ENCODE measurements around the gene NME7.
A peak's percentile ranks its signal among the peaks of the same experiment; 100 is the strongest.

Gene NME7

GRCh38 chr1:169316556-169316955, 51.0 kb downstream of the NME7 start:
- no peaks in the 10 kb centered on the region for H3K9me3 Mint-ChIP-seq
- TF ChIP-seq, protein P1, sequence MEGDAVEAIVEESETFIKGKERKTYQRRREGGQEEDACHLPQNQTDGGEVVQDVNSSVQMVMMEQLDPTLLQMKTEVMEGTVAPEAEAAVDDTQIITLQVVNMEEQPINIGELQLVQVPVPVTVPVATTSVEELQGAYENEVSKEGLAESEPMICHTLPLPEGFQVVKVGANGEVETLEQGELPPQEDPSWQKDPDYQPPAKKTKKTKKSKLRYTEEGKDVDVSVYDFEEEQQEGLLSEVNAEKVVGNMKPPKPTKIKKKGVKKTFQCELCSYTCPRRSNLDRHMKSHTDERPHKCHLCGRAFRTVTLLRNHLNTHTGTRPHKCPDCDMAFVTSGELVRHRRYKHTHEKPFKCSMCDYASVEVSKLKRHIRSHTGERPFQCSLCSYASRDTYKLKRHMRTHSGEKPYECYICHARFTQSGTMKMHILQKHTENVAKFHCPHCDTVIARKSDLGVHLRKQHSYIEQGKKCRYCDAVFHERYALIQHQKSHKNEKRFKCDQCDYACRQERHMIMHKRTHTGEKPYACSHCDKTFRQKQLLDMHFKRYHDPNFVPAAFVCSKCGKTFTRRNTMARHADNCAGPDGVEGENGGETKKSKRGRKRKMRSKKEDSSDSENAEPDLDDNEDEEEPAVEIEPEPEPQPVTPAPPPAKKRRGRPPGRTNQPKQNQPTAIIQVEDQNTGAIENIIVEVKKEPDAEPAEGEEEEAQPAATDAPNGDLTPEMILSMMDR (IDR thresholded peaks at IDR 0.05; ENCODE audit: unreplicated experiment in 3 of 3): no peak
- no peaks in the 10 kb centered on the region for H3K4me1 Mint-ChIP-seq
- H3K27me3 Mint-ChIP-seq (ENCODE audit: low read depth): no peaks in the 10 kb centered on the region
- H3K4me3 Mint-ChIP-seq: no peak overlapping the region
- no peak overlapping the region for H3K27ac Mint-ChIP-seq
- peaks cover 4% of the 10 kb centered on the region for H3K36me3 Mint-ChIP-seq (ENCODE audit: low read depth)

DNA sequence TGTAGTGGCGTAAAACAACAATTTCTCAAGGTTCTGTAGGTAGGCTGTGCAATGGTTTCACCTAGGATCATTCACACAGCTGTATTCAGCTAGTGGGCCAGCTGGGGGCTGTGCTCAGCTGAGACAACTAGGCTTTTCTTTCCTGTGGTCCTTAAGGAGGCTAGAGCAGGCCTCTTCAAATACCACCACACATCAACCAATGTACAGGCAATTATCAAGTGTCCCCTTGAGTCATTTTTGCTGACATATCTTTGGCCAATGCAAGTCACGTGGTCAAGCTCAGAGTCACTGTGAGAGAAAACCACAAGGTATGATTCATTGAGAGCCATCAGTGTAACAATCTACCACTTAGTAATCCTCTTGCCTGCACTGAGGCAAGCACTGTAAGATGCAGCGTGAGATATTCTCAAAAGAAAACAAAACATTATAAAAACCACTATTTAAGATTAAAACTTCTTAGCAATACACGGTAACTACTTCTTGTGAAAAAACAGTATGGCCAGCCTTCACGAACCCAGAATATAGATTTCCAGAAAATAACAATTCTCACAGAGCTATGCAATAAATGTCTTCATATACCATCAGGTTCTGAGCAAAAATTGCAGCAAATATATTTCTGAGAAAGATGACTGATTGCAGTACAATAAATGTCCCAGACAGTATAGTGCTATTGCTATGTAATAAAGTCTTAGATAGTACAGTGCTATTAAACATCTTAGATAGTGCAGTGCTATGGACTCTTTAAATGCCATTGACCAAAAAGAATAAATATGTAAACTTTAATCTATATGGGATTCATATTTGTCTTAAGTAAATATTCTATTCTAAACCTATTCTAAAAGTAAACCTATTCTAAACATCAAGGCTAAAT, 55.3 kb downstream of the NME7 start:
- H3K4me1 Mint-ChIP-seq: peaks cover 1% of the 10 kb centered on the region
- H3K27ac Mint-ChIP-seq: no peak overlapping the region
- peaks cover 23% of the 10 kb centered on the region for H3K36me3 Mint-ChIP-seq (ENCODE audit: low read depth)
- H3K9me3 Mint-ChIP-seq: no peaks in the 10 kb centered on the region
- TF ChIP-seq, protein P1 (IDR thresholded peaks at IDR 0.05; ENCODE audit: unreplicated experiment in 3 of 3): no peak
- no peaks in the 10 kb centered on the region for H3K27me3 Mint-ChIP-seq (ENCODE audit: low read depth)
- no peak overlapping the region for H3K4me3 Mint-ChIP-seq

- no peak overlapping the region for H3K27ac Mint-ChIP-seq
- no peaks in the 10 kb centered on the region for H3K27me3 Mint-ChIP-seq (ENCODE audit: low read depth)
- peaks cover 9% of the 10 kb centered on the region for H3K4me1 Mint-ChIP-seq
- no peaks in the 10 kb centered on the region for H3K9me3 Mint-ChIP-seq
- H3K36me3 Mint-ChIP-seq (ENCODE audit: low read depth): peaks cover 45% of the 10 kb centered on the region
- no peak overlapping the region for H3K4me3 Mint-ChIP-seq
- TF ChIP-seq, protein P1 (IDR thresholded peaks at IDR 0.05; ENCODE audit: unreplicated experiment in 3 of 3): no peak
Observed at GRCh38 chr1:169309178-169310166, 58.1 kb downstream of the NME7 start.

- H3K4me3 Mint-ChIP-seq: no peak overlapping the region
Observed at GRCh38 chr1:169308313-169309039, 59.1 kb downstream of the NME7 start.

DNA sequence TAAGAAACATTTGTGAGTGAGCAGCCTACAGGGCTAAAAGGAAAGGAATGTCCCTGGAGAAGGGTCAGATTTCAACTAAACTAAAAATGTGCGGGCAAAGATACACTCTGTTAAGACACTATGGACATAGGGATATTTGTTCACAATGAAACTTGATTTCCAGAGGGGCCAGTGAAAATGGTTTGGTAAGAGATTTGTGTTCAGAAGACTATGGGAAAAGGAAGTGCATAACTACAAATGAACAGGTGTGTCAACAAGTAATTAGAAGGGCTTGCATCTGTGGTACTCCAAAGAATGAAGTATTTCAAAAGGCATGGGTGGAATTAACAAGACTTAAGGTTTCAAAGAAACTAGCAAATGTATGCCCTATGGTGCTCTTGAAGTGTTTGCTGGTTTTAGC, 60.4 kb downstream of the NME7 start:
- H3K27ac Mint-ChIP-seq: peak overlapping the region in 1 of 3 experiments; percentile 2
- TF ChIP-seq, protein P1 (IDR thresholded peaks at IDR 0.05; ENCODE audit: unreplicated experiment in 3 of 3): no peak
- H3K27me3 Mint-ChIP-seq (ENCODE audit: low read depth): no peaks in the 10 kb centered on the region
- H3K4me1 Mint-ChIP-seq: peaks cover 9% of the 10 kb centered on the region
- H3K9me3 Mint-ChIP-seq: no peaks in the 10 kb centered on the region
- H3K4me3 Mint-ChIP-seq: no peak overlapping the region
- H3K36me3 Mint-ChIP-seq (ENCODE audit: low read depth): peaks cover 48% of the 10 kb centered on the region

More at GRCh38 chr1:169308313-169309039, 59.1 kb downstream of the NME7 start:
- H3K9me3 Mint-ChIP-seq: no peaks in the 10 kb centered on the region
- H3K4me1 Mint-ChIP-seq: peaks cover 9% of the 10 kb centered on the region
- no peaks in the 10 kb centered on the region for H3K27me3 Mint-ChIP-seq (ENCODE audit: low read depth)
- H3K27ac Mint-ChIP-seq: no peak overlapping the region
- TF ChIP-seq, protein P1 (IDR thresholded peaks at IDR 0.05; ENCODE audit: unreplicated experiment in 3 of 3): no peak
- peaks cover 45% of the 10 kb centered on the region for H3K36me3 Mint-ChIP-seq (ENCODE audit: low read depth)
